Measurements from ENCODE around the gene BTNL8.

The BTNL8 gene

GRCh38 chr5:180908998-180909731, 10.2 kb downstream of the BTNL8 start:
- DNase-seq (ENCODE audit: low read depth) = no peak
- H3K4me3 ChIP-seq (ENCODE audit: control insufficient read depth, low read depth, low read length) = no peak overlapping the region
- TF ChIP-seq, protein P1, sequence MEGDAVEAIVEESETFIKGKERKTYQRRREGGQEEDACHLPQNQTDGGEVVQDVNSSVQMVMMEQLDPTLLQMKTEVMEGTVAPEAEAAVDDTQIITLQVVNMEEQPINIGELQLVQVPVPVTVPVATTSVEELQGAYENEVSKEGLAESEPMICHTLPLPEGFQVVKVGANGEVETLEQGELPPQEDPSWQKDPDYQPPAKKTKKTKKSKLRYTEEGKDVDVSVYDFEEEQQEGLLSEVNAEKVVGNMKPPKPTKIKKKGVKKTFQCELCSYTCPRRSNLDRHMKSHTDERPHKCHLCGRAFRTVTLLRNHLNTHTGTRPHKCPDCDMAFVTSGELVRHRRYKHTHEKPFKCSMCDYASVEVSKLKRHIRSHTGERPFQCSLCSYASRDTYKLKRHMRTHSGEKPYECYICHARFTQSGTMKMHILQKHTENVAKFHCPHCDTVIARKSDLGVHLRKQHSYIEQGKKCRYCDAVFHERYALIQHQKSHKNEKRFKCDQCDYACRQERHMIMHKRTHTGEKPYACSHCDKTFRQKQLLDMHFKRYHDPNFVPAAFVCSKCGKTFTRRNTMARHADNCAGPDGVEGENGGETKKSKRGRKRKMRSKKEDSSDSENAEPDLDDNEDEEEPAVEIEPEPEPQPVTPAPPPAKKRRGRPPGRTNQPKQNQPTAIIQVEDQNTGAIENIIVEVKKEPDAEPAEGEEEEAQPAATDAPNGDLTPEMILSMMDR (conservative IDR thresholded peaks at IDR 0.05; ENCODE audit: control insufficient read depth, insufficient read depth, low read depth, low read length) = no peak

DNA sequence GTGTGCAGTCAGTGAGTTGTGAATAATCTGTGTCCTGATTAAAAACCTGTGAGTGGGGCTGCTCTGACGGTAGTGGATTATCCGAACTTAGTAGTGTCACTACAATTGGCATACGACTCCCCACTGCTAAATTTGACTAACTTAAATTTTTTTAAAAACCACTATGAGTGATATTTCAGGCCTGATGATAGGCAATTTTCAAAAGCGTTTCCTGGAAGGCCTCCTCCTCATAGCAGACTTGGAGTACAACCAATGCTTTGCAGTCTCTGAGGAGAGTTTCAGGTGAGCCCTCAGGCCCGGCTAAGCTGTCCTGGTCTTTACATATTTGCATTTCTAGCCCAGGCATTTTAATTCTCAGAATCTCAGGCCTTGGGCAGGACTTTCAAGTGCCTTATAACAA, 10.8 kb downstream of the BTNL8 start:
- DNase-seq (ENCODE audit: low read depth) = no peak
- no peak overlapping the region for H3K4me3 ChIP-seq (ENCODE audit: control insufficient read depth, low read depth, low read length)
- TF ChIP-seq, protein P1 (conservative IDR thresholded peaks at IDR 0.05; ENCODE audit: control insufficient read depth, insufficient read depth, low read depth, low read length) = no peak

DNA sequence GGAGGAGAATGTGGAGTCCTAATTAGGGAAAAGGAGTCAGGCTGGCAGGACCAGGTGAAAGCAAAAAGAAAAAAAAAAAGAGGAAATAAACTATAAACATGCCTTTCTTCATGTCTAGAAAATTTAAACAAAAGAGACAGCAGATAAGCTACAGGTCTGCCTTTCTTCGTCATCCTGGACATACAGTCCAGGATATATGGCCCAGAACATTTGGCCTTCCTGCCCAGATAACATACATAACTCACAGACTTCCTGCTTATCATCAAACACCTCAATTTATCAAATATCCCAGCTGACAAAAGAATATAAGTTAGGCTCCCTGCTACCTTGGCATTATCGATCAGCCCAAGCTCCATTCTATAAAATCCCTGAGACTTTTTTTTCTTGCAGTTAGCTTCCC, 11.2 kb downstream of the BTNL8 start:
- no peak for DNase-seq (ENCODE audit: low read depth)
- TF ChIP-seq, protein P1 (conservative IDR thresholded peaks at IDR 0.05; ENCODE audit: control insufficient read depth, insufficient read depth, low read depth, low read length) = no peak

GRCh38 chr5:180910735-180911134, 11.8 kb downstream of the BTNL8 start:
- no peak for DNase-seq (ENCODE audit: low read depth)
- TF ChIP-seq, protein P1 (conservative IDR thresholded peaks at IDR 0.05; ENCODE audit: control insufficient read depth, insufficient read depth, low read depth, low read length) = no peak
- H3K4me3 ChIP-seq (ENCODE audit: control insufficient read depth, low read depth, low read length) = no peak overlapping the region

More for the DNA sequence above, 11.2 kb downstream of the BTNL8 start:
- no peak overlapping the region for H3K4me3 ChIP-seq (ENCODE audit: control insufficient read depth, low read depth, low read length)

DNA sequence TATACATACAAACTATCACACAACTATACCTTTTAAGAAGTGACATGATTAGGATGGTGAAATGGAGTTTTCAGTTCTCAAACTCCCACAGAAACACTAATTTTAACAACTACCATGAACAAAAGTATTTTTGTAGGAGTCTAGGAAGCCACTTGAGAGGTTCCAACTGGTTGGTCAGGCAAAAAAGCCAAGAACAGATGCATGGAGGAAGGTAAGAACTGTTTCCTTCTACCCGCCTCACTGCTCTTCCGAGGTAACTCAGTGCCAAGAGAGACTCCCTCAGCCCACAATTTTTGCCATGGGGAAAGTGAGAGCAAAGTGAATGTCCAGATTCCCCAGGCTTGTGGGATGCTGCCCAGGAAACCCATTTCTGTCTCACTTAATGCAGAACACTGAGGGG, 15.7 kb downstream of the BTNL8 start:
- no peak overlapping the region for H3K4me3 ChIP-seq (ENCODE audit: control insufficient read depth, low read depth, low read length)
- no peak for DNase-seq (ENCODE audit: low read depth)
- TF ChIP-seq, protein P1 (conservative IDR thresholded peaks at IDR 0.05; ENCODE audit: control insufficient read depth, insufficient read depth, low read depth, low read length) = no peak

DNA sequence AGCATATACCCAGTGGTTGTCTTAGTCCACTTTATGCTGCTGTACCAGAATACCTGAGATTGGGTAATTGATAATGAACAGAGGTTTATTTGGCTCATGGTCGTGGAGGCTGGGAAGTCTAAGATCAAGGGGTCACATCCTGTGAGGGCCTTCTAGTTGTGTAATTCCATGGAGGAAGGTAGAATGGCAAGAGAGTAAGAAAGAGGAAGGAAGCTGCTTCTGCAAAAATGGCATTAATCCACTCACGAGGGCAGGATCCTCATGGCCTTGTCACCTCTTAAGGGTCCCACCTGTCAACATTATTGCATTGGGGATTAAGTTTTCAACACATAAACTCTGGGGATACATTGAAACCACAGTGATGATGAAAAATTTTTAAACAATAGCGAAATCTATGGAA, 17.0 kb downstream of the BTNL8 start:
- TF ChIP-seq, protein P1 (conservative IDR thresholded peaks at IDR 0.05; ENCODE audit: control insufficient read depth, insufficient read depth, low read depth, low read length) = no peak
- no peak for DNase-seq (ENCODE audit: low read depth)

More for the DNA sequence above, 17.0 kb downstream of the BTNL8 start:
- no peak overlapping the region for H3K4me3 ChIP-seq (ENCODE audit: control insufficient read depth, low read depth, low read length)

All from fibroblast of mammary gland (primary cell).